GM18867 (cell line): ENCODE measurements around the gene ZFYVE16.
"Not testable (repeated sequence)": the region's sequence is repeated elsewhere in the genome, so short reads cannot be mapped to it uniquely, and the experiment has no call there.

Experiments
- ATAC-seq: cut with Tn5 transposase; IDR thresholded peaks from one replicate; pipeline ENCODE4 v1.9.1; 2021; ENCODE audit warnings: mild to moderate bottlenecking, moderate library complexity; ENCODE audit not compliant: unreplicated experiment

Gene ZFYVE16

GRCh38 chr5:80409367-80409966 lies 1.6 kb downstream of the ZFYVE16 start:
- ATAC-seq: no peak

GRCh38 chr5:80411589-80412219 lies 3.8 kb downstream of the ZFYVE16 start:
- no peak for ATAC-seq

- ATAC-seq: no peak
Measured at GRCh38 chr5:80414113-80414512, 6.2 kb downstream of the ZFYVE16 start.

GRCh38 chr5:80417973-80418372 lies 10.1 kb downstream of the ZFYVE16 start:
- no peak for ATAC-seq

- ATAC-seq: not testable (repeated sequence)
Measured at GRCh38 chr5:80424365-80424764, 16.5 kb downstream of the ZFYVE16 start.

- ATAC-seq: no peak
Measured at GRCh38 chr5:80435476-80435875, 27.6 kb downstream of the ZFYVE16 start.

- ATAC-seq: no peak
Measured at GRCh38 chr5:80437326-80437725, 29.5 kb downstream of the ZFYVE16 start.

GRCh38 chr5:80438739-80439138 lies 30.9 kb downstream of the ZFYVE16 start:
- ATAC-seq: no peak

GRCh38 chr5:80439213-80439612 lies 31.3 kb downstream of the ZFYVE16 start:
- no peak for ATAC-seq

- no peak for ATAC-seq
Measured at GRCh38 chr5:80442742-80443141, 34.9 kb downstream of the ZFYVE16 start.

- no peak for ATAC-seq
Measured at GRCh38 chr5:80453366-80453765, 45.5 kb downstream of the ZFYVE16 start.

- no peak for ATAC-seq
Measured at GRCh38 chr5:80463269-80463668, 55.4 kb downstream of the ZFYVE16 start.

- ATAC-seq: no peak
Measured at GRCh38 chr5:80466669-80467485, 59.0 kb downstream of the ZFYVE16 start.

GRCh38 chr5:80468131-80468530 lies 60.3 kb downstream of the ZFYVE16 start:
- no peak for ATAC-seq

GRCh38 chr5:80470631-80471030 lies 62.8 kb downstream of the ZFYVE16 start:
- ATAC-seq: not testable (repeated sequence)

GRCh38 chr5:80474929-80475328 lies 67.1 kb downstream of the ZFYVE16 start:
- ATAC-seq: no peak

- ATAC-seq: no peak
Measured at GRCh38 chr5:80479713-80480112, 71.8 kb downstream of the ZFYVE16 start.

- no peak for ATAC-seq
Measured at GRCh38 chr5:80480354-80480753, 72.5 kb downstream of the ZFYVE16 start.

- peak; percentile 82 for ATAC-seq
Measured at GRCh38 chr5:80481019-80481893, 73.4 kb downstream of the ZFYVE16 start.

GRCh38 chr5:80482578-80482977 lies 74.7 kb downstream of the ZFYVE16 start:
- no peak for ATAC-seq

- no peak for ATAC-seq
Measured at GRCh38 chr5:80483636-80484232, 75.9 kb downstream of the ZFYVE16 start.
